H1 (cell line): ENCODE measurements around the gene TAS2R7. TPM values are rescaled to one million over a fixed set of nuclear protein-coding genes. Genes with fewer than 3 reads are reported as not detected.

Experiments used
- CTCF ChIA-PET: fragments of 300-600 bp; sonication (Branson Sonifier 250); formaldehyde crosslinking; loops from one replicate; lab custom pipeline; 2021; ENCODE audit not compliant: partially characterized antibody; lab: Charles Lee
- POLR2A ChIA-PET: fragments of 300-600 bp; sonication (Branson Sonifier 250); formaldehyde crosslinking; loops from one replicate; lab custom pipeline; 2021; ENCODE audit warnings: inconsistent platforms; ENCODE audit not compliant: partially characterized antibody; lab: Charles Lee
- DNase-seq, 2 experiments: peaks; one replicate each; pipeline versions ENCODE4 v3.0.0 to v3.0.0-alpha.2; 2010 to 2022; ENCODE audit warnings: low spot score in 2 of 2, low read depth in 1 of 2, mixed read lengths in 1 of 2
- FAIRE-seq: peaks from 2 replicates; lab custom pipeline; 2011; peaks lifted over from hg19 to GRCh38; lab: Jason Lieb, UNC
- H2AFZ ChIP-seq: 2 replicates; pipeline ENCODE4 v1.8.1; 2012; ENCODE audit warnings: low read length, inconsistent platforms
- H2AK5ac ChIP-seq: 2 replicates; pipeline ENCODE4 v1.6.1; 2013; ENCODE audit warnings: low read depth, low read length
- H2BK120ac ChIP-seq: replicated peaks from 2 replicates; pipeline ENCODE3; 2013; ENCODE audit warnings: low read depth, low read length, inconsistent platforms
- H2BK12ac ChIP-seq: 2 replicates; pipeline ENCODE4 v1.6.1; 2013; ENCODE audit warnings: low read depth, low read length
- H2BK15ac ChIP-seq: 2 replicates; pipeline ENCODE4 v1.6.1; 2013; ENCODE audit warnings: low read length
- H2BK20ac ChIP-seq: 2 replicates; pipeline ENCODE4 v1.6.1; 2013; ENCODE audit warnings: low read length
- H2BK5ac ChIP-seq: 2 replicates; pipeline ENCODE4 v1.6.1; 2013; ENCODE audit warnings: low read depth, low read length
- H3K14ac ChIP-seq: 2 replicates; pipeline ENCODE4 v1.6.1; 2013; ENCODE audit warnings: inconsistent platforms; ENCODE audit not compliant: insufficient read length
- H3K18ac ChIP-seq: 2 replicates; pipeline ENCODE4 v1.6.1; 2013; ENCODE audit warnings: low read length; ENCODE audit errors: extremely low read depth
- H3K23ac ChIP-seq: 2 replicates; pipeline ENCODE4 v1.6.1; 2013; ENCODE audit warnings: inconsistent platforms; ENCODE audit not compliant: insufficient read length
- H3K23me2 ChIP-seq: 2 replicates; pipeline ENCODE4 v1.6.1; 2013; ENCODE audit warnings: low read depth, low read length
- H3K27ac ChIP-seq: 2 replicates; pipeline ENCODE4 v1.6.1; 2011; ENCODE audit warnings: low read depth, low read length, inconsistent platforms
- H3K27me3 ChIP-seq, 4 experiments: replicated peaks in 1 of 4; 1 replicate in 1 of 4; 2 replicates in 3 of 4; pipeline versions ENCODE4 v1.6.1 to v1.8.1; 2011 to 2013; ENCODE audit warnings: low read length in 3 of 4, mild to moderate bottlenecking in 3 of 4, inconsistent platforms in 2 of 4, mixed read lengths in 2 of 4, moderate library complexity in 1 of 4; ENCODE audit not compliant: control insufficient read depth in 3 of 4, insufficient read depth in 3 of 4; ENCODE audit errors: extremely low read depth in 1 of 4
- H3K36me3 ChIP-seq, 4 experiments: 2 replicates each; pipeline versions ENCODE4 v1.6.1 to v1.8.1; 2011 to 2013; ENCODE audit warnings: mild to moderate bottlenecking in 4 of 4, low read length in 3 of 4, moderate library complexity in 2 of 4, control low read depth in 1 of 4, inconsistent platforms in 1 of 4; ENCODE audit not compliant: insufficient read depth in 4 of 4, control insufficient read depth in 2 of 4
- H3K4ac ChIP-seq: replicated peaks from 2 replicates; pipeline ENCODE3; 2013; ENCODE audit warnings: low read length, low read depth, mixed read lengths, inconsistent platforms; ENCODE audit not compliant: insufficient read length
- H3K4me1 ChIP-seq, 4 experiments: replicated peaks in 1 of 4; 1 replicate in 1 of 4; 2 replicates in 3 of 4; pipeline versions ENCODE4 v1.6.1 to v1.8.1; 2011 to 2013; ENCODE audit warnings: low read length in 3 of 4, inconsistent platforms in 2 of 4, mixed read lengths in 1 of 4; ENCODE audit not compliant: insufficient read depth in 4 of 4, control insufficient read depth in 3 of 4
- H3K4me2 ChIP-seq, 2 experiments: 2 replicates each; pipeline versions ENCODE4 v1.6.1 to v1.8.1; 2011 to 2013; ENCODE audit warnings: low read depth in 2 of 2, low read length in 2 of 2, control low read depth in 1 of 2, inconsistent platforms in 1 of 2, mild to moderate bottlenecking in 1 of 2; ENCODE audit not compliant: insufficient read depth in 1 of 2
- H3K4me3 ChIP-seq, 4 experiments: fragments of 200-600, 300-600 bp in 1 of 4; sonication (generic), shearing (Covaris generic), sonication (Bioruptor Twin) in 1 of 4; 2 replicates each; pipeline versions ENCODE4 v1.5.1 to v1.8.1; 2011 to 2016; ENCODE audit warnings: low read length in 4 of 4, low read depth in 3 of 4, control low read depth in 2 of 4, inconsistent platforms in 2 of 4, mild to moderate bottlenecking in 2 of 4, mixed read lengths in 1 of 4, moderate library complexity in 1 of 4; ENCODE audit not compliant: insufficient read depth in 2 of 4; ENCODE audit errors: extremely low read depth in 1 of 4
- H3K56ac ChIP-seq: replicated peaks from 2 replicates; pipeline ENCODE3; 2013; ENCODE audit warnings: low read depth, mild to moderate bottlenecking, mixed read lengths, low read length, inconsistent platforms; ENCODE audit not compliant: insufficient read length
- H3K79me1 ChIP-seq: 2 replicates; pipeline ENCODE4 v1.6.1; 2013; ENCODE audit warnings: low read depth, low read length, control low read depth
- H3K79me2 ChIP-seq, 2 experiments: 2 replicates each; pipeline versions ENCODE4 v1.6.1 to v1.8.1; 2012 to 2013; ENCODE audit warnings: low read length in 2 of 2, mild to moderate bottlenecking in 2 of 2, inconsistent platforms in 1 of 2; ENCODE audit not compliant: insufficient read depth in 2 of 2, control insufficient read depth in 1 of 2
- H3K9ac ChIP-seq, 4 experiments: replicated peaks in 1 of 4; 1 replicate in 1 of 4; 2 replicates in 3 of 4; pipeline versions ENCODE4 v1.6.1 to v1.8.1; 2011 to 2013; ENCODE audit warnings: low read depth in 3 of 4, low read length in 3 of 4, control low read depth in 2 of 4, mild to moderate bottlenecking in 2 of 4, moderate library complexity in 2 of 4, inconsistent platforms in 1 of 4; ENCODE audit errors: extremely low read depth in 1 of 4
- H3K9me3 ChIP-seq, 2 experiments: 2 replicates each; pipeline versions ENCODE4 v1.6.1 to v1.8.1; 2012 to 2013; ENCODE audit warnings: mild to moderate bottlenecking in 2 of 2, moderate library complexity in 2 of 2, control low read depth in 1 of 2, inconsistent platforms in 1 of 2, low read depth in 1 of 2, low read length in 1 of 2, mixed read lengths in 1 of 2; ENCODE audit not compliant: insufficient read depth in 2 of 2
- H4K20me1 ChIP-seq, 2 experiments: replicated peaks in 1 of 2; 2 replicates each; pipeline versions ENCODE3 to v1.8.1; 2011 to 2013; ENCODE audit warnings: inconsistent platforms in 2 of 2, low read length in 2 of 2, mild to moderate bottlenecking in 1 of 2; ENCODE audit not compliant: insufficient read depth in 2 of 2, control insufficient read depth in 1 of 2
- H4K5ac ChIP-seq: 2 replicates; pipeline ENCODE4 v1.6.1; 2013; ENCODE audit warnings: low read length, low read depth, mixed read lengths, inconsistent platforms; ENCODE audit not compliant: insufficient read length
- H4K8ac ChIP-seq: 2 replicates; pipeline ENCODE4 v1.8.0; 2013; ENCODE audit warnings: mild to moderate bottlenecking, moderate library complexity, low read length, inconsistent platforms; ENCODE audit not compliant: insufficient read depth; ENCODE audit errors: extremely low read depth
- H4K91ac ChIP-seq: replicated peaks from 2 replicates; pipeline ENCODE3; 2013; ENCODE audit warnings: low read length, mixed read lengths, inconsistent platforms; ENCODE audit not compliant: insufficient read length
- CEBPB ChIP-seq: IDR thresholded peaks from 2 replicates; pipeline ENCODE4 v1.6.1; 2012; ENCODE audit warnings: low read depth, low read length
- E2F6 ChIP-seq: IDR thresholded peaks from 2 replicates; pipeline ENCODE4 v1.6.1; 2012; ENCODE audit warnings: inconsistent platforms
- GABPA ChIP-seq: IDR thresholded peaks from 2 replicates; pipeline ENCODE4 v1.6.1; 2011; ENCODE audit warnings: mild to moderate bottlenecking, low read length, moderate library complexity, borderline replicate concordance; ENCODE audit not compliant: insufficient read depth
- GTF2F1 ChIP-seq: IDR thresholded peaks from 2 replicates; pipeline ENCODE4 v1.6.1; 2012; ENCODE audit warnings: low read depth, low read length, improper control_type of control experiment, borderline replicate concordance
- MAX ChIP-seq: IDR thresholded peaks from 2 replicates; pipeline ENCODE4 v1.6.1; 2012; ENCODE audit warnings: inconsistent platforms
- SAP30 ChIP-seq: fragments of 300-600 bp; sonication (generic); IDR thresholded peaks from 2 replicates; pipeline ENCODE4 v1.7.1; 2012; ENCODE audit warnings: low read length, moderate library complexity, mild to moderate bottlenecking, inconsistent platforms; ENCODE audit not compliant: insufficient read depth, insufficient replicate concordance
- WGBS, 2 experiments: shearing (Covaris generic) in 1 of 2; methylation state at CpG; one replicate each; pipeline versions ENCODE4 v1.1.6 to v1.1.7; 2013 to 2015; ENCODE audit warnings: low lambda C conversion rate in 2 of 2, mixed read lengths in 2 of 2, inconsistent platforms in 1 of 2, low coverage in 1 of 2, missing lambda C conversion rate in 1 of 2; ENCODE audit not compliant: insufficient replicate concordance in 2 of 2, insufficient coverage in 1 of 2, insufficient read length in 1 of 2; ENCODE audit errors: extremely low coverage in 1 of 2, missing lambda C conversion rate in 1 of 2; 5-methylcytosine and 5-hydroxymethylcytosine counted together
- polyA plus RNA-seq, 7 experiments: library from polyadenylated mRNA; depleted of rRNA in 3 of 7; stranded (reverse) in 5 of 7; unstranded in 2 of 7; fragments of >200 nt in 5 of 7; fragments of 200-250 nt in 2 of 7; gene quantifications; 1 replicate in 5 of 7; 2 replicates in 1 of 7; 4 replicates in 1 of 7; pipeline versions ENCODE4 v1.2.1 to v1.2.3, GENCODE V29; 2011 to 2013; ENCODE audit warnings: missing spikeins in 2 of 7, mixed read lengths in 2 of 7
- total RNA-seq: library from RNA; stranded (reverse); fragmentation: NEBNext Ultra II Directional; extraction: Animal tissue kit (Norgen Biotek cat#: 25700); gene quantifications from 2 replicates; pipeline ENCODE4 v1.2.1, GENCODE V29; 2021

Gene TAS2R7
- total and polyA plus RNA-seq, 2 of the 8 experiments (the other 6 are each of a cell fraction or from before 2014, with no cell fraction given), result not detected

GRCh38 chr12:10794222-10794621 lies 8.2 kb downstream of the TAS2R7 start:
- ChIA-PET POLR2A (no interaction called here), CTCF (no interaction called here)
- Histone ChIP-seq H3K27ac (no peak overlapping the region), H2AFZ (no peak overlapping the region), H3K14ac (no peak overlapping the region), H3K18ac (no peak overlapping the region), H2BK12ac (no peak overlapping the region), H4K8ac (no peak overlapping the region), H3K79me2 (no peaks in the 10 kb centered on the region), H2BK120ac (no peak overlapping the region), H3K23me2 (no peaks in the 10 kb centered on the region), H2BK20ac (no peak overlapping the region), H3K36me3 (no peaks in the 10 kb centered on the region), H3K9ac (no peak overlapping the region), H3K79me1 (no peaks in the 10 kb centered on the region), H3K56ac (no peak overlapping the region), H2BK15ac (no peak overlapping the region), H3K9me3 (no peaks in the 10 kb centered on the region; a peak in 1 of 4 replicates), H2AK5ac (no peak overlapping the region), H4K5ac (no peak overlapping the region), H3K4me1 (no peaks in the 10 kb centered on the region), H3K4me3 (no peak overlapping the region), H2BK5ac (no peak overlapping the region), H3K4me2 (no peak overlapping the region), H4K91ac (no peak overlapping the region), H3K4ac (no peak overlapping the region), H4K20me1 (no peaks in the 10 kb centered on the region), H3K23ac (no peak overlapping the region), H3K27me3 (no peaks in the 10 kb centered on the region)
- TF ChIP-seq CEBPB, result no peak
- no peak for TF ChIP-seq E2F6
- TF ChIP-seq GABPA, result no peak
- TF ChIP-seq MAX, result no peak
- TF ChIP-seq GTF2F1, result no peak
- TF ChIP-seq SAP30, result no peak
- WGBS, 2 experiments, result 87% methylated on average over 2 of the region's 2 CpGs; no CpG with 5 or more reads in 1 of the 2 experiments
- FAIRE-seq (no peak), DNase-seq (no peak)
